Stimulated activated CD8-positive, alpha-beta memory T cell treated with anti-CD3 and anti-CD28 coated beads, Interleukin-7, amount 100 ng/mL, for 24 hours (primary cell): ENCODE data around the gene C1orf167.

ENCODE experiments used
- DNase-seq: peaks from one replicate; pipeline ENCODE4 v3.0.0-alpha.2; 2020; ENCODE audit warnings: low read depth

Gene C1orf167

GRCh38 chr1:11761988-11762406 is at the start of gene C1orf167:
Gene C1orf167, plus strand, starts transcription at chr1:11762193. Its CDS starts 2,208 bp downstream, at chr1:11764401.
- no peak for DNase-seq

- no peak for DNase-seq
Observed at GRCh38 chr1:11712285-11712684, 49.7 kb upstream of the C1orf167 start.

- DNase-seq: no peak
Observed at GRCh38 chr1:11713095-11713494, 48.9 kb upstream of the C1orf167 start.

- no peak for DNase-seq
Observed at GRCh38 chr1:11714831-11715575, 47.0 kb upstream of the C1orf167 start.

- peak; percentile 78 for DNase-seq
Observed at GRCh38 chr1:11719313-11720032, 42.5 kb upstream of the C1orf167 start.

- no peak for DNase-seq
Observed at GRCh38 chr1:11720033-11720376, 42.0 kb upstream of the C1orf167 start.

GRCh38 chr1:11720525-11720924 is 41.5 kb upstream of the C1orf167 start:
- no peak for DNase-seq

GRCh38 chr1:11721311-11721710 is 40.7 kb upstream of the C1orf167 start:
- no peak for DNase-seq

GRCh38 chr1:11722538-11722937 is 39.5 kb upstream of the C1orf167 start:
- DNase-seq: no peak

- DNase-seq: no peak
Observed at GRCh38 chr1:11725616-11726015, 36.4 kb upstream of the C1orf167 start.

- DNase-seq: no peak
Observed at GRCh38 chr1:11727119-11727518, 34.9 kb upstream of the C1orf167 start.

- DNase-seq: no peak
Observed at GRCh38 chr1:11728126-11728806, 33.7 kb upstream of the C1orf167 start.

- no peak for DNase-seq
Observed at GRCh38 chr1:11729155-11729497, 32.9 kb upstream of the C1orf167 start.

GRCh38 chr1:11729498-11730428 is 32.2 kb upstream of the C1orf167 start:
- DNase-seq: no peak

GRCh38 chr1:11730429-11730891 is 31.5 kb upstream of the C1orf167 start:
- no peak for DNase-seq

GRCh38 chr1:11731691-11732283 is 30.2 kb upstream of the C1orf167 start:
- DNase-seq: no peak

- DNase-seq: no peak
Observed at GRCh38 chr1:11733306-11733705, 28.7 kb upstream of the C1orf167 start.

- no peak for DNase-seq
Observed at GRCh38 chr1:11735531-11735853, 26.5 kb upstream of the C1orf167 start.

- DNase-seq: peak; percentile 75
Observed at GRCh38 chr1:11735854-11736745, 25.9 kb upstream of the C1orf167 start, which contains the start of gene AGTRAP. Gene AGTRAP, plus strand, starts transcription at chr1:11736136. Its CDS starts 73 bp downstream, at chr1:11736209.
